Mucosa of stomach (tissue), 1 donor: ENCODE measurements around the gene MTURN.
"Not testable (repeated sequence)": the region's sequence is repeated elsewhere in the genome, so short reads cannot be mapped to it uniquely, and the experiment has no call there.

Experiments
- H3K27me3 ChIP-seq: one replicate; pipeline ENCODE4 v1.7.0; 2013; ENCODE audit warnings: mild to moderate bottlenecking, low read length; ENCODE audit not compliant: control insufficient read depth, insufficient read depth
- H3K36me3 ChIP-seq: one replicate; pipeline ENCODE4 v1.7.0; 2013; ENCODE audit warnings: low read length; ENCODE audit not compliant: control insufficient read depth, insufficient read depth
- H3K4me1 ChIP-seq: one replicate; pipeline ENCODE4 v1.7.0; 2013; ENCODE audit warnings: mild to moderate bottlenecking, low read length; ENCODE audit not compliant: control insufficient read depth, insufficient read depth
- H3K4me3 ChIP-seq: one replicate; pipeline ENCODE4 v1.7.0; 2013; ENCODE audit warnings: low read length
- H3K9ac ChIP-seq: one replicate; pipeline ENCODE4 v1.7.0; 2013; ENCODE audit warnings: mild to moderate bottlenecking, low read length, moderate library complexity
- H3K9me3 ChIP-seq: one replicate; pipeline ENCODE4 v1.7.0; 2013; ENCODE audit warnings: mild to moderate bottlenecking, low read length, moderate library complexity; ENCODE audit not compliant: control insufficient read depth
- donor health status: Pancreatic carcinoma.

The MTURN gene

GRCh38 chr7:30134611-30135300 lies at the start of gene MTURN:
Gene MTURN, plus strand, starts transcription at chr7:30134986. Its CDS starts 151 bp downstream, at chr7:30135137.
- Histone ChIP-seq H3K4me3 (peak within 1 kb of the TSS; percentile 23), H3K36me3 (no peaks in the 10 kb centered on the region), H3K9ac (peak within 1 kb of the TSS; percentile 80), H3K27me3 (no peaks in the 10 kb centered on the region), H3K4me1 (peaks cover 6% of the 10 kb centered on the region), H3K9me3 (no peaks in the 10 kb centered on the region)

- H3K9me3 ChIP-seq = no peaks in the 10 kb centered on the region
- no peaks in the 10 kb centered on the region for H3K36me3 ChIP-seq
- H3K4me1 ChIP-seq = no peaks in the 10 kb centered on the region
- no peaks in the 10 kb centered on the region for H3K27me3 ChIP-seq
- H3K4me3 ChIP-seq = no peak overlapping the region
- H3K9ac ChIP-seq = no peak overlapping the region
Measured at GRCh38 chr7:30086529-30086928, 48.3 kb upstream of the MTURN start.

GRCh38 chr7:30087371-30087770 lies 47.4 kb upstream of the MTURN start:
- no peaks in the 10 kb centered on the region for H3K36me3 ChIP-seq
- no peak overlapping the region for H3K4me3 ChIP-seq
- H3K9ac ChIP-seq = no peak overlapping the region
- no peaks in the 10 kb centered on the region for H3K9me3 ChIP-seq
- H3K4me1 ChIP-seq = no peaks in the 10 kb centered on the region
- no peaks in the 10 kb centered on the region for H3K27me3 ChIP-seq

- no peak overlapping the region for H3K9ac ChIP-seq
Measured at GRCh38 chr7:30088362-30088761, 46.4 kb upstream of the MTURN start.

GRCh38 chr7:30090111-30090510 lies 44.7 kb upstream of the MTURN start:
- Histone ChIP-seq H3K36me3 (no peaks in the 10 kb centered on the region), H3K4me1 (no peaks in the 10 kb centered on the region), H3K27me3 (no peaks in the 10 kb centered on the region), H3K4me3 (no peak overlapping the region), H3K9me3 (no peaks in the 10 kb centered on the region), H3K9ac (no peak overlapping the region)

More at GRCh38 chr7:30088362-30088761, 46.4 kb upstream of the MTURN start:
- Histone ChIP-seq H3K4me1 (no peaks in the 10 kb centered on the region), H3K4me3 (no peak overlapping the region), H3K9me3 (no peaks in the 10 kb centered on the region), H3K36me3 (no peaks in the 10 kb centered on the region), H3K27me3 (no peaks in the 10 kb centered on the region)

- H3K36me3 ChIP-seq = no peaks in the 10 kb centered on the region
- H3K9ac ChIP-seq = no peak overlapping the region
- no peaks in the 10 kb centered on the region for H3K9me3 ChIP-seq
- H3K4me1 ChIP-seq = no peaks in the 10 kb centered on the region
- H3K27me3 ChIP-seq = no peaks in the 10 kb centered on the region
- no peak overlapping the region for H3K4me3 ChIP-seq
Measured at GRCh38 chr7:30091491-30091912, 43.3 kb upstream of the MTURN start.

GRCh38 chr7:30091987-30092386 lies 42.8 kb upstream of the MTURN start:
- H3K4me1 ChIP-seq = no peaks in the 10 kb centered on the region
- no peaks in the 10 kb centered on the region for H3K27me3 ChIP-seq
- H3K9me3 ChIP-seq = no peaks in the 10 kb centered on the region
- no peak overlapping the region for H3K9ac ChIP-seq
- H3K36me3 ChIP-seq = no peaks in the 10 kb centered on the region
- no peak overlapping the region for H3K4me3 ChIP-seq

GRCh38 chr7:30093420-30093952 lies 41.3 kb upstream of the MTURN start:
- Histone ChIP-seq H3K27me3 (no peaks in the 10 kb centered on the region), H3K4me3 (no peak overlapping the region), H3K9ac (no peak overlapping the region), H3K36me3 (no peaks in the 10 kb centered on the region), H3K4me1 (no peaks in the 10 kb centered on the region), H3K9me3 (no peaks in the 10 kb centered on the region)

GRCh38 chr7:30098599-30098998 lies 36.2 kb upstream of the MTURN start:
- not testable (repeated sequence) for H3K4me3 ChIP-seq, H3K4me1 ChIP-seq, H3K27me3 ChIP-seq, H3K9ac ChIP-seq, H3K36me3 ChIP-seq, H3K9me3 ChIP-seq

- Histone ChIP-seq H3K9me3 (no peaks in the 10 kb centered on the region), H3K4me3 (no peak overlapping the region), H3K9ac (no peak overlapping the region), H3K27me3 (no peaks in the 10 kb centered on the region), H3K4me1 (no peaks in the 10 kb centered on the region), H3K36me3 (no peaks in the 10 kb centered on the region)
Measured at GRCh38 chr7:30102281-30102680, 32.5 kb upstream of the MTURN start.

- no peak overlapping the region for H3K9ac ChIP-seq
- H3K27me3 ChIP-seq = no peaks in the 10 kb centered on the region
- no peaks in the 10 kb centered on the region for H3K36me3 ChIP-seq
- H3K4me3 ChIP-seq = no peak overlapping the region
- no peaks in the 10 kb centered on the region for H3K9me3 ChIP-seq
- H3K4me1 ChIP-seq = no peaks in the 10 kb centered on the region
Measured at GRCh38 chr7:30104157-30104556, 30.6 kb upstream of the MTURN start.

GRCh38 chr7:30112103-30112713 lies 22.6 kb upstream of the MTURN start:
- Histone ChIP-seq H3K9ac (no peak overlapping the region), H3K4me1 (no peaks in the 10 kb centered on the region)

More at GRCh38 chr7:30112103-30112713, 22.6 kb upstream of the MTURN start:
- H3K9me3 ChIP-seq = no peaks in the 10 kb centered on the region
- no peaks in the 10 kb centered on the region for H3K36me3 ChIP-seq
- H3K4me3 ChIP-seq = no peak overlapping the region
- no peaks in the 10 kb centered on the region for H3K27me3 ChIP-seq
